HepG2 (cell line): ENCODE results near the gene FUBP3. TPM values are rescaled to one million over a fixed set of nuclear protein-coding genes. Genes with fewer than 3 reads are reported as not detected.

Experiments
- CCAR2 ChIP-seq: fragments of 200-400 bp; formaldehyde crosslinking; optimal IDR thresholded peaks from 2 replicates; pipeline ENCODE3; 2018; ENCODE audit warnings: low read depth, mild to moderate bottlenecking, low read length, moderate library complexity
- DPF2 ChIP-seq: sonication (generic); formaldehyde crosslinking; IDR thresholded peaks from 2 replicates; pipeline ENCODE4 v1.4.0; 2020; ENCODE audit warnings: mild to moderate bottlenecking, low read depth, missing genetic modification reagents, borderline replicate concordance
- FOXA1 ChIP-seq, 2 experiments: fragments of 450-650 bp in 1 of 2; sonication (generic) in 1 of 2; formaldehyde crosslinking in 1 of 2; IDR thresholded peaks; 2 replicates each; pipeline versions ENCODE4 v1.4.0 to v1.6.1; 2016 to 2020; ENCODE audit warnings: missing genetic modification reagents in 1 of 2
- HES4 ChIP-seq: sonication (generic); formaldehyde crosslinking; IDR thresholded peaks from 2 replicates; pipeline ENCODE4 v1.9.0; 2021; ENCODE audit warnings: mild to moderate bottlenecking, missing genetic modification reagents, borderline replicate concordance
- HOXD1 ChIP-seq: sonication (generic); formaldehyde crosslinking; IDR thresholded peaks from 2 replicates; pipeline ENCODE4 v1.5.0; 2020; ENCODE audit warnings: missing genetic modification reagents
- ISX ChIP-seq: sonication (generic); formaldehyde crosslinking; conservative IDR thresholded peaks from 2 replicates; pipeline ENCODE4 v1.5.0; 2020; ENCODE audit warnings: missing genetic modification reagents
- KMT2B ChIP-seq: IDR thresholded peaks from 2 replicates; pipeline ENCODE4 v1.6.1; 2016; ENCODE audit warnings: missing genetic modification reagents, missing compliant biosample characterization
- ZHX2 ChIP-seq, 2 experiments: sonication (generic) in 1 of 2; formaldehyde crosslinking in 1 of 2; IDR thresholded peaks; 2 replicates each; pipeline versions ENCODE4 v1.6.1 to v1.9.0; 2014 to 2022; ENCODE audit warnings: antibody characterized with exemption in 1 of 2, borderline replicate concordance in 1 of 2, inconsistent platforms in 1 of 2, low read depth in 1 of 2, missing genetic modification reagents in 1 of 2
- ZNF12 ChIP-seq: sonication (generic); formaldehyde crosslinking; IDR thresholded peaks from 2 replicates; pipeline ENCODE4 v1.5.0; 2020; ENCODE audit warnings: missing genetic modification reagents
- ZNF281 ChIP-seq: sonication (generic); formaldehyde crosslinking; IDR thresholded peaks from 2 replicates; pipeline ENCODE4 v1.4.0; 2020; ENCODE audit warnings: missing genetic modification reagents, borderline replicate concordance
- ZNF468 ChIP-seq: sonication (generic); formaldehyde crosslinking; IDR thresholded peaks from 2 replicates; pipeline ENCODE4 v1.8.0; 2022; ENCODE audit warnings: mild to moderate bottlenecking, moderate library complexity, missing genetic modification reagents
- ZNF563 ChIP-seq: sonication (generic); formaldehyde crosslinking; IDR thresholded peaks from 2 replicates; pipeline ENCODE4 v1.8.0; 2022; ENCODE audit warnings: mild to moderate bottlenecking, moderate library complexity, missing genetic modification reagents
- polyA plus RNA-seq, 8 experiments: library from polyadenylated mRNA; depleted of rRNA in 3 of 8; stranded (reverse) in 7 of 8; unstranded in 1 of 8; fragments of >200 nt; fragmentation: Illumina TruSeq in 4 of 8; extraction: Trizol in 4 of 8; gene quantifications; 2 replicates each; pipeline versions ENCODE4 v1.2.1 to v1.2.3, GENCODE V29; 2011 to 2016; ENCODE audit warnings: low read depth in 4 of 8, missing spikeins in 1 of 8, mixed read lengths in 1 of 8; ENCODE audit not compliant: insufficient read depth in 1 of 8
- total RNA-seq, 5 experiments: library from RNA; depleted of rRNA; stranded (reverse); fragments of >200 nt; fragmentation: Illumina TruSeq; extraction: Trizol; gene quantifications; 2 replicates each; pipeline ENCODE4 v1.2.3, GENCODE V29; 2016; ENCODE audit warnings: low read depth in 1 of 5

FUBP3 gene
- total and polyA plus RNA-seq, 2 of the 13 experiments (the other 11 are each of a cell fraction or from before 2014, with no cell fraction given): 28.7 to 40.0 TPM

GRCh38 chr9:130680836-130681768 is 101.7 kb downstream of the FUBP3 start (continued):
- TF ChIP-seq ZHX2 (IDR thresholded peaks at IDR 0.05; ENCODE audit: low read depth): no peak
- peak; percentile 37; the same call in 1 of the 2 replicates for TF ChIP-seq ZHX2 (CRISPR knock-in tag; IDR thresholded peaks at IDR 0.05; ENCODE audit: borderline replicate concordance)
- peak; percentile 76; the same call in 1 of the 2 replicates for TF ChIP-seq HOXD1
- TF ChIP-seq ISX (CRISPR knock-in tag): peak; percentile 86; the same call in 1 of the 2 replicates
- TF ChIP-seq HES4 (CRISPR knock-in tag): peak; percentile 96
- TF ChIP-seq ZNF563 (CRISPR knock-in tag): peak; percentile 72; the same call in 1 of the 2 replicates
- TF ChIP-seq ZNF12 (CRISPR knock-in tag): 0 out of 2 replicates have a peak, but pooled peaks have one; percentile 37
- peak; percentile 53 for TF ChIP-seq ZNF281 (CRISPR knock-in tag)
- TF ChIP-seq CCAR2: no peak
- peak; percentile 63; the same call in 1 of the 2 replicates for TF ChIP-seq KMT2B
- no peak for TF ChIP-seq FOXA1 (IDR thresholded peaks at IDR 0.05)
- TF ChIP-seq FOXA1 (CRISPR knock-in tag; IDR thresholded peaks at IDR 0.05): 0 out of 2 replicates have a peak, but pooled peaks have one; percentile 4
- TF ChIP-seq ZNF468 (CRISPR knock-in tag): no peak
- TF ChIP-seq DPF2 (CRISPR knock-in tag): no peak
